ENCODE results near the gene OTOS.

DNA sequence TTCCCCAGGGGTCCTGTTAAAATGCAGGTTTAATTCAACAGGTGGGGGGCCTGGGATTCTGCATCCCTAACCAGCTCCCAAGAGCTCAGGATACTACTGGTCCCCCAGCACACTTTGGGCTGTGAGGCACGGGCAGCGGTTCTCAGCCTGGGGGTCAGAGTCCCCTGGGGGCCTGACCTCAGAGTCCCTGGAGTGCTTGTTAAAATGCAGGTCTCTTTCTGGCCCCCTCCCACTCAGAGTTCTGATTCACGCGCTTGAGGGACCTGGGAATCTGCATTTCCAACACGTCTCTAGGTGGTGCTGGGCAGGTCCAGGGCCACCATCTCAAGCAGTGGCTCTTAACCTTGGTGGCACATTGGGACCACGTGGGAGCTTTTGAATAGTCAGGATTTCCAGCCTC, 2.8 kb upstream of the OTOS start:
- TF ChIP-seq, protein P1, sequence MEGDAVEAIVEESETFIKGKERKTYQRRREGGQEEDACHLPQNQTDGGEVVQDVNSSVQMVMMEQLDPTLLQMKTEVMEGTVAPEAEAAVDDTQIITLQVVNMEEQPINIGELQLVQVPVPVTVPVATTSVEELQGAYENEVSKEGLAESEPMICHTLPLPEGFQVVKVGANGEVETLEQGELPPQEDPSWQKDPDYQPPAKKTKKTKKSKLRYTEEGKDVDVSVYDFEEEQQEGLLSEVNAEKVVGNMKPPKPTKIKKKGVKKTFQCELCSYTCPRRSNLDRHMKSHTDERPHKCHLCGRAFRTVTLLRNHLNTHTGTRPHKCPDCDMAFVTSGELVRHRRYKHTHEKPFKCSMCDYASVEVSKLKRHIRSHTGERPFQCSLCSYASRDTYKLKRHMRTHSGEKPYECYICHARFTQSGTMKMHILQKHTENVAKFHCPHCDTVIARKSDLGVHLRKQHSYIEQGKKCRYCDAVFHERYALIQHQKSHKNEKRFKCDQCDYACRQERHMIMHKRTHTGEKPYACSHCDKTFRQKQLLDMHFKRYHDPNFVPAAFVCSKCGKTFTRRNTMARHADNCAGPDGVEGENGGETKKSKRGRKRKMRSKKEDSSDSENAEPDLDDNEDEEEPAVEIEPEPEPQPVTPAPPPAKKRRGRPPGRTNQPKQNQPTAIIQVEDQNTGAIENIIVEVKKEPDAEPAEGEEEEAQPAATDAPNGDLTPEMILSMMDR (IDR thresholded peaks at IDR 0.05): no peak
- TF ChIP-seq EZH2 (IDR thresholded peaks at IDR 0.05; ENCODE audit: borderline replicate concordance, insufficient read depth, low read depth, low read length, poor library complexity, severe bottlenecking): no peak
